Breast epithelium (tissue), 3 donors: ENCODE results near the gene TPK1.

Experiments
- POLR2A ChIP-seq: fragments of 450-650 bp; IDR thresholded peaks from one replicate; pipeline ENCODE4 v1.6.1; 2016; ENCODE audit warnings: antibody characterized with exemption, mild to moderate bottlenecking, moderate library complexity
- TF ChIP-seq, protein P1 (sequence below), 3 donors: fragments of 450-650 bp; IDR thresholded peaks; one replicate each; pipeline ENCODE4 v1.5.1; 2016 to 2017; ENCODE audit warnings: antibody characterized with exemption in 3 of 3, mild to moderate bottlenecking in 3 of 3, moderate library complexity in 3 of 3

DNA sequence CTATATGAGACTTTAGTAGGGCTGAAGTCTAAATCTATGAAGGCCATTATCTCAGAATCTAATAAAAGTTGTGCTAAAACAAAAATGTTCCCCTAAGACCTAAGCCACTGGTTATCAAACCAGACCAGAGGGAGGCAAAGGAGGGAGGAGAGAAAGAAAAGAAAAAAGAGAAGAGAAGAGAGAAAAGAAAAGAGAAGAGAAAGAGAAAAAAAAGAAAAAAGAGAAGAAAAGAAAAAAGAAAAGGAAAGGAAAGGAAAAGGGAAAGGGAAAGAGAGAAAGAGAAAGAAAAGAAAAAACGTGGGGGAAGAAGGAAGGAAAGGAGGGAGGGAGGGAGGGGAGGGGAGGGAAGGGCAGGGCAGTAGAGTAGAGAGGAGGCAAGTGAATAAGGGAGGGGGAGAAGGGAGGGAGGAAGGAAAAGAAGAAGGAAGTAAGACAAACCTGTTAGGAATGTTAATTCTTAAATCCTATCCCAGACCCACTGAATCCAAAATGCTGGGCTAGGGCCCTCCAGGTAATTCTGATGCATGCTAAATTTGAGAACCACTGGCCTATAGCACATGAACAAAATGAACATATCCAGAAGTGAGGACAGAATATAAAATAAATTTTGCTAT, 98.9 kb downstream of the TPK1 start:
- TF ChIP-seq, protein P1, sequence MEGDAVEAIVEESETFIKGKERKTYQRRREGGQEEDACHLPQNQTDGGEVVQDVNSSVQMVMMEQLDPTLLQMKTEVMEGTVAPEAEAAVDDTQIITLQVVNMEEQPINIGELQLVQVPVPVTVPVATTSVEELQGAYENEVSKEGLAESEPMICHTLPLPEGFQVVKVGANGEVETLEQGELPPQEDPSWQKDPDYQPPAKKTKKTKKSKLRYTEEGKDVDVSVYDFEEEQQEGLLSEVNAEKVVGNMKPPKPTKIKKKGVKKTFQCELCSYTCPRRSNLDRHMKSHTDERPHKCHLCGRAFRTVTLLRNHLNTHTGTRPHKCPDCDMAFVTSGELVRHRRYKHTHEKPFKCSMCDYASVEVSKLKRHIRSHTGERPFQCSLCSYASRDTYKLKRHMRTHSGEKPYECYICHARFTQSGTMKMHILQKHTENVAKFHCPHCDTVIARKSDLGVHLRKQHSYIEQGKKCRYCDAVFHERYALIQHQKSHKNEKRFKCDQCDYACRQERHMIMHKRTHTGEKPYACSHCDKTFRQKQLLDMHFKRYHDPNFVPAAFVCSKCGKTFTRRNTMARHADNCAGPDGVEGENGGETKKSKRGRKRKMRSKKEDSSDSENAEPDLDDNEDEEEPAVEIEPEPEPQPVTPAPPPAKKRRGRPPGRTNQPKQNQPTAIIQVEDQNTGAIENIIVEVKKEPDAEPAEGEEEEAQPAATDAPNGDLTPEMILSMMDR (IDR thresholded peaks at IDR 0.05): no peak
- no peak for TF ChIP-seq POLR2A
